Mammary epithelial cell (primary cell): ENCODE measurements around the gene UPB1.

ENCODE experiments used
- CTCF ChIP-seq, 2 donors: IDR thresholded peaks in 1 of 2; conservative IDR thresholded peaks in 1 of 2; 2 replicates each; pipeline ENCODE4 v1.5.1; 2011 to 2012; ENCODE audit warnings: inconsistent platforms in 2 of 2, low read length in 2 of 2, mild to moderate bottlenecking in 2 of 2, control low read depth in 1 of 2, low read depth in 1 of 2; ENCODE audit not compliant: insufficient read depth in 1 of 2; ENCODE audit errors: extremely low read depth in 1 of 2
- EZH2 ChIP-seq: IDR thresholded peaks from 2 replicates; pipeline ENCODE4 v1.6.1; 2012; ENCODE audit warnings: low read length, inconsistent platforms, borderline replicate concordance

GRCh38 chr22:24535348-24535747, 40.2 kb downstream of the UPB1 start:
- no peak for TF ChIP-seq CTCF (conservative IDR thresholded peaks at IDR 0.05 in 1 of 2, IDR thresholded peaks at IDR 0.05 in 1 of 2; ENCODE audit: extremely low read depth in 1 of 2, insufficient read depth in 1 of 2, low read depth in 1 of 2, low read length in 2 of 2)
- TF ChIP-seq EZH2, result no peak
